Tibial artery (tissue), 4 donors: ENCODE measurements around the gene HOXD9.

Experiments used
- DNase-seq, 2 donors: peaks; one replicate each; pipeline ENCODE4 v3.0.0-alpha.2; 2019
- H3K27ac ChIP-seq, 2 donors: fragments of 200-600 bp; sonication (generic) in 1 of 2; 1 replicate in 1 of 2; 2 replicates in 1 of 2; pipeline ENCODE4 v1.5.1; 2018 to 2019; ENCODE audit warnings: mild to moderate bottlenecking in 1 of 2
- H3K27me3 ChIP-seq, 2 donors: fragments of 200-600 bp; sonication (generic) in 1 of 2; one replicate each; pipeline versions ENCODE4 v1.5.1 to v1.6.0; 2016 to 2019
- H3K36me3 ChIP-seq, 3 donors: fragments of 200-600 bp; sonication (generic) in 2 of 3; one replicate each; pipeline ENCODE4 v1.5.1; 2016 to 2019; ENCODE audit warnings: mild to moderate bottlenecking in 2 of 3
- H3K4me1 ChIP-seq, 4 donors: fragments of 200-600 bp; sonication (generic) in 2 of 4; 1 replicate in 3 of 4; 2 replicates in 1 of 4; pipeline ENCODE4 v1.5.1; 2016 to 2019
- H3K4me3 ChIP-seq, 2 donors: fragments of 200-600 bp; sonication (generic) in 1 of 2; 1 replicate in 1 of 2; 2 replicates in 1 of 2; pipeline ENCODE4 v1.5.1; 2018 to 2019; ENCODE audit warnings: mild to moderate bottlenecking in 2 of 2
- H3K9me3 ChIP-seq, 3 donors: fragments of 200-600 bp; sonication (generic) in 1 of 3; one replicate each; pipeline ENCODE4 v1.5.1; 2016 to 2019
- CTCF ChIP-seq, 2 experiments: fragments of 200-600 bp in 1 of 2; fragments of 450-650 bp in 1 of 2; IDR thresholded peaks; one replicate each; pipeline ENCODE4 v1.5.1; 2017 to 2019; ENCODE audit warnings: antibody characterized with exemption in 2 of 2, mild to moderate bottlenecking in 1 of 2, moderate library complexity in 1 of 2
- intact Hi-C: fragments of 100-400 bp; cut with DNase I; formaldehyde crosslinking; loops from one replicate; pipeline ENCODE4 v1.15.0; 2023; ENCODE audit warnings: low total_unique reads

The HOXD9 gene

DNA sequence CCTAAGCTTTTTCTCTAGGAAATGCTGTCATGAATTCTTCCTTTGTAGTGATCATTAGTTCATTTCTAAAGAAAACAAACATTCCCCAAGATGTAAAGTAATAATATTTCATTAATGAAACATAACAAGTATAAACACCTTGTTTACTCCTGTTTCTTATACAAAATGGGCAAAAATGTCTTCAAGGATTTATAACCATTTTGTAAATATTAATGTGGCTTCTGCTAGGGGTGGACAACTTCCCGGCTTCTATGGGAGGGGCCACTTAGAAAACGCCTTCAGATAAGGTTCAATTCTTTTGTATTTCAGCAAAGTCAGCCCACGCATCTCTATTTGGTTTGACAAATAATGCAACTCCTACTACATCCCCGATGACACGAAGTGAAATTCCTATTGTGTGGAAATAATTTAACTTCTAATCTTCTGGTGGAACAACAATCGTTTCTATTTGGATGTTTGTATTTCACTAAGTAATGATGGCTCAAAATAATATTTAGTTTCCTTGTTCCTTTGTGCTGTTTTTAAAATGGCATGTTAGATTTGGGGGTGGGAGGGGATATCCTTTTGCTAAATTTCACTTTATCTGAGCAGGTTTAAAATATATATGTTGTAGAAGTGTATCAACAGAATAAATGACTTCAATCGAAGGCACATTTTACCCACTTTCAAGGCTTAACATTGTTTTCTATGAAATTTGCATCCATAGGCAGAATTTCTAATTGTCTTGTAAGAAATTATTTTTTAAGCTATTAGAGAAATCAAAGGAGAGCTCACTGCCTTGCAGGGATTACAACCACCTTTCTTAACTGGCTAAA lies 51.3 kb downstream of the HOXD9 start:
- peaks cover 0 to 79% of the 10 kb centered on the region in 2 donors for H3K27me3 ChIP-seq
- no peak overlapping the region for H3K4me3 ChIP-seq
- intact Hi-C loops, result no loop called here

GRCh38 chr2:176174382-176174823 lies 51.9 kb downstream of the HOXD9 start:
- DNase-seq, result no peak
- intact Hi-C loops, result no loop called here
- Histone ChIP-seq H3K36me3 (no peaks in the 10 kb centered on the region), H3K27me3 (peaks cover 0 to 80% of the 10 kb centered on the region in 2 donors), H3K27ac (no peak overlapping the region), H3K4me1 (peaks cover 0 to 19% (median 13%) of the 10 kb centered on the region in 4 donors), H3K9me3 (no peaks in the 10 kb centered on the region), H3K4me3 (no peak overlapping the region)
- no peak for TF ChIP-seq CTCF (IDR thresholded peaks at IDR 0.05)

More for the DNA sequence above, 51.3 kb downstream of the HOXD9 start:
- H3K9me3 ChIP-seq, result no peaks in the 10 kb centered on the region
- no peaks in the 10 kb centered on the region for H3K36me3 ChIP-seq
- peaks cover 0 to 19% (median 13%) of the 10 kb centered on the region in 4 donors for H3K4me1 ChIP-seq
- DNase-seq, result no peak
- no peak for TF ChIP-seq CTCF (IDR thresholded peaks at IDR 0.05)
- no peak overlapping the region for H3K27ac ChIP-seq
